GM12878 (cell line): ENCODE data around the gene ARFGAP3. TPM values are rescaled to one million over a fixed set of nuclear protein-coding genes. Genes with fewer than 3 reads are reported as not detected.
A peak's percentile ranks its signal among the peaks of the same experiment; 100 is the strongest.

Source experiments
- ATAC-seq: fragments of 200-7000 bp; cut with Tn5 transposase; 3 replicates; pipeline ENCODE4 v1.9.1; 2020; ENCODE audit warnings: mild to moderate bottlenecking, moderate library complexity
- BruUV-seq: library from RNA; stranded (reverse); fragments of 400-500 nt; replicated peaks from 2 replicates; lab custom pipeline; 2021; lab: Mats Ljungman, UMichigan
- CTCF ChIA-PET: fragments of 300-600 bp; sonication (Branson Sonifier 250); formaldehyde crosslinking; extraction: SDS; loops from one replicate; lab custom pipeline; 2021; ENCODE audit warnings: inconsistent platforms; lab: Yijun Ruan, JAX
- POLR2A ChIA-PET: fragments of 350-600 bp; formaldehyde crosslinking; extraction: SDS; loops from one replicate; lab custom pipeline; 2021; ENCODE audit warnings: inconsistent platforms; lab: Charles Lee
- RAD21 ChIA-PET: fragments of 300-600 bp; sonication (Branson Sonifier 250); formaldehyde crosslinking; loops from one replicate; lab custom pipeline; 2023; ENCODE audit warnings: antibody characterized with exemption; ENCODE audit not compliant: unreplicated experiment; lab: Charles Lee
- SMC1A ChIA-PET: fragments of 300-600 bp; sonication (Branson Sonifier 250); formaldehyde crosslinking; loops from one replicate; lab custom pipeline; 2023; ENCODE audit not compliant: unreplicated experiment, uncharacterized antibody; lab: Charles Lee
- DNase-seq: peaks from one replicate; pipeline ENCODE4 v3.0.0-alpha.2; 2011; ENCODE audit warnings: low read depth, low spot score
- FAIRE-seq: peaks from 3 replicates; lab custom pipeline; 2011; peaks lifted over from hg19 to GRCh38; lab: Jason Lieb, UNC
- H2AFZ ChIP-seq: 2 replicates; pipeline ENCODE4 v1.6.0; 2011; ENCODE audit warnings: low read depth, low read length, control low read depth; ENCODE audit not compliant: control insufficient read depth
- H3K27ac ChIP-seq: 2 replicates; pipeline ENCODE4 v1.5.1; 2011; ENCODE audit warnings: control low read depth; ENCODE audit not compliant: control insufficient read depth, insufficient read depth
- H3K27me3 ChIP-seq, 2 experiments: replicated peaks in 1 of 2; 2 replicates each; pipeline versions ENCODE4 v1.6.0 to v1.6.1; 2011; ENCODE audit warnings: low read length in 1 of 2; ENCODE audit not compliant: control insufficient read depth in 2 of 2, insufficient read depth in 2 of 2
- H3K36me3 ChIP-seq, 2 experiments: 2 replicates each; pipeline ENCODE4 v1.5.1; 2011; ENCODE audit warnings: low read length in 1 of 2; ENCODE audit not compliant: control insufficient read depth in 2 of 2, insufficient read depth in 2 of 2
- H3K4me1 ChIP-seq: 2 replicates; pipeline ENCODE4 v1.6.1; 2011; ENCODE audit warnings: mild to moderate bottlenecking, low read length, moderate library complexity, mixed read lengths; ENCODE audit not compliant: control insufficient read depth, insufficient read depth
- H3K4me2 ChIP-seq: 2 replicates; pipeline ENCODE4 v1.6.0; 2011; ENCODE audit warnings: control low read depth; ENCODE audit not compliant: control insufficient read depth, insufficient read depth
- H3K4me3 ChIP-seq: fragments of 200-600 bp; sonication (generic); 2 replicates; pipeline ENCODE4 v1.5.1; 2016
- H3K79me2 ChIP-seq: 2 replicates; pipeline ENCODE4 v1.6.0; 2011; ENCODE audit warnings: low read length; ENCODE audit not compliant: control insufficient read depth, insufficient read depth
- H3K9ac ChIP-seq: 2 replicates; pipeline ENCODE4 v1.8.0; 2011; ENCODE audit warnings: low read length, control low read depth, mixed read lengths; ENCODE audit not compliant: control insufficient read depth, insufficient read depth
- H3K9me3 ChIP-seq: replicated peaks from 3 replicates; pipeline ENCODE4 v1.5.1; 2011; ENCODE audit warnings: mild to moderate bottlenecking, low read length; ENCODE audit not compliant: control insufficient read depth, insufficient read depth
- H4K20me1 ChIP-seq: 2 replicates; pipeline ENCODE4 v1.6.0; 2011; ENCODE audit not compliant: control insufficient read depth, insufficient read depth
- FOXM1 ChIP-seq: IDR thresholded peaks from 2 replicates; pipeline ENCODE4 v1.6.1; 2012; ENCODE audit warnings: low read depth, mild to moderate bottlenecking, inconsistent platforms, low read length, moderate library complexity
- GABPA ChIP-seq: IDR thresholded peaks from 2 replicates; pipeline ENCODE4 v1.6.1; 2014; ENCODE audit warnings: antibody characterized with exemption, low read depth, mild to moderate bottlenecking, inconsistent platforms
- IRF4 ChIP-seq: IDR thresholded peaks from 2 replicates; pipeline ENCODE4 v1.6.1; 2011; ENCODE audit warnings: low read depth, low read length
- NBN ChIP-seq: fragments of 450-650 bp; IDR thresholded peaks from 2 replicates; pipeline ENCODE4 v1.6.1; 2016
- NFXL1 ChIP-seq: fragments of 450-650 bp; IDR thresholded peaks from 2 replicates; pipeline ENCODE4 v1.6.1; 2017; ENCODE audit warnings: antibody characterized with exemption, mild to moderate bottlenecking, borderline replicate concordance
- NRF1 ChIP-seq: conservative IDR thresholded peaks from 2 replicates; pipeline ENCODE4 v1.6.1; 2011; ENCODE audit warnings: mild to moderate bottlenecking, low read depth, low read length, improper control_type of control experiment
- RB1 ChIP-seq: fragments of 450-650 bp; formaldehyde crosslinking; IDR thresholded peaks from 2 replicates; pipeline ENCODE4 v1.6.1; 2017; ENCODE audit warnings: mild to moderate bottlenecking, borderline replicate concordance
- SP1 ChIP-seq: IDR thresholded peaks from one replicate; pipeline ENCODE4 v1.6.1; 2011; ENCODE audit warnings: low read depth, low read length
- SUZ12 ChIP-seq: fragments of 200-600 bp; sonication (generic); IDR thresholded peaks from one replicate; pipeline ENCODE4 v1.6.1; 2018; ENCODE audit warnings: antibody characterized with exemption, mild to moderate bottlenecking; ENCODE audit not compliant: unreplicated experiment
- WGBS: methylation state at CpG from one replicate; pipeline ENCODE4 v1.1.6; 2016; ENCODE audit warnings: low lambda C conversion rate; ENCODE audit not compliant: insufficient replicate concordance, insufficient coverage; ENCODE audit errors: missing lambda C conversion rate; 5-methylcytosine and 5-hydroxymethylcytosine counted together
- in situ Hi-C: fragments of 300-500 bp; cut with MboI; formaldehyde crosslinking; loops from 9 replicates; pipeline ENCODE4 v1.14.3; 2018; ENCODE audit warnings: mixed read lengths
- intact Hi-C: fragments of 100-400 bp; cut with micrococcal nuclease; formaldehyde crosslinking; loops from one replicate; pipeline ENCODE4 v1.14.2; 2022; ENCODE audit not compliant: unreplicated experiment
- polyA plus RNA-seq, 11 experiments: library from polyadenylated mRNA; depleted of rRNA in 4 of 11; unstranded in 6 of 11; stranded (reverse) in 5 of 11; fragments of >200 nt; fragmentation: Nextera tagmentation in 4 of 11; fragmentation: Illumina TruSeq in 1 of 11; extraction: Ambion mirVana in 4 of 11; extraction: Trizol in 1 of 11; gene quantifications; 1 replicate in 1 of 11; 2 replicates in 10 of 11; pipeline versions ENCODE4 v1.2.1 to v1.2.3, GENCODE V29; 2011 to 2016; ENCODE audit warnings: inconsistent platforms in 2 of 11, missing spikeins in 2 of 11, low read depth in 1 of 11
- total RNA-seq, 4 experiments: library from RNA; depleted of rRNA in 3 of 4; stranded (reverse); fragments of >200 nt in 3 of 4; fragmentation: Illumina TruSeq in 1 of 4; extraction: Trizol in 1 of 4; gene quantifications; 2 replicates each; pipeline versions ENCODE4 v1.2.1 to v1.2.3, GENCODE V29; 2013 to 2021
- TF ChIP-seq, protein P1 (sequence below): IDR thresholded peaks from 2 replicates; pipeline ENCODE4 v1.6.1; 2011; ENCODE audit warnings: low read depth, mild to moderate bottlenecking, low read length, moderate library complexity, borderline replicate concordance; ENCODE audit errors: extremely low read depth
- TF ChIP-seq, protein P2 (sequence below): IDR thresholded peaks from 2 replicates; pipeline ENCODE4 v1.6.1; 2011; ENCODE audit warnings: borderline replicate concordance, low read depth, mild to moderate bottlenecking, moderate library complexity, mixed read lengths, low read length; ENCODE audit not compliant: insufficient read depth; ENCODE audit errors: extremely low read length

ARFGAP3 gene
- total and polyA plus RNA-seq, 10 of the 15 experiments (the other 5 are each of a cell fraction or from before 2014, with no cell fraction given): 29.7 to 50.8 (median 39.5) TPM

DNA sequence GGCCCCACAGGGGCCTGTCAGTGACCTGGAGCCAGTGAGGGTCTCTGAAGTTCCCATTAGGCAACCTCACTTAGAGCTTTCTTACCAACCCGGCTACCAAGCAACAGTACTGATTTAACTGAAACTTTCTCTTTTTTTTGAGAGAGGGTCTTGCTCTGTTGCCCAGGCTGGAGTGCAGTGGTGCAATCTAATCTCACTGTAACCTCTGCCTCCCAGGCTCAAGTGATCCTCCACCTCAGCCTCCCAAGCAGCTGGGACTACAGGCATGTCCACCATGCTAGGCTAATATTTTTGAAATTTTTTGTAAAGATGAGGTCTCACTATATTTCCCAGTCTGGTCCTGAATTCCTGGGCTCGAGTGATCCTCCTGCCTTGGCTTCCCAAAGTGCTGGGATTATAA lies 42.5 kb downstream of the ARFGAP3 start:
- H3K4me3 ChIP-seq: no peak overlapping the region
- H3K9ac ChIP-seq: no peak overlapping the region
- H3K9me3 ChIP-seq: no peaks in the 10 kb centered on the region
- ChIA-PET POLR2A (interaction anchor here (0.5 kb wide), 1 partner anchor 46 kb away, joined by 4 read pairs; no protein-coding TSS in a partner anchor), SMC1A (interaction anchor here (0.9 to 2.0 kb wide), 3 partner anchors 19 to 215 kb away, joined by 3 to 5 read pairs (median 3); no protein-coding TSS in a partner anchor), RAD21 (interaction anchor here (0.6 kb wide), 1 partner anchor 30 kb away, joined by 3 read pairs; no protein-coding TSS in a partner anchor), CTCF (interaction anchor here (1.1 kb wide), 1 partner anchor 34 kb away, joined by 6 read pairs; no protein-coding TSS in a partner anchor)
- DNase-seq: no peak
- no TSS peak for BruUV-seq
- no peak overlapping the region for H2AFZ ChIP-seq
- no peak for FAIRE-seq
- intact Hi-C loops (no loop called here), in situ Hi-C loops (no loop called here)
- H3K4me2 ChIP-seq: no peak overlapping the region
- no peaks in the 10 kb centered on the region for H4K20me1 ChIP-seq
- ATAC-seq: no peak
- 98% methylated on average over 2 of the region's 2 CpGs for WGBS
- H3K27me3 ChIP-seq: no peaks in the 10 kb centered on the region
- no peak for TF ChIP-seq NFXL1
- TF ChIP-seq FOXM1: no peak
- TF ChIP-seq RB1: no peak
- TF ChIP-seq, protein P1, sequence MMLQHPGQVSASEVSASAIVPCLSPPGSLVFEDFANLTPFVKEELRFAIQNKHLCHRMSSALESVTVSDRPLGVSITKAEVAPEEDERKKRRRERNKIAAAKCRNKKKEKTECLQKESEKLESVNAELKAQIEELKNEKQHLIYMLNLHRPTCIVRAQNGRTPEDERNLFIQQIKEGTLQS: no peak
- no peak for TF ChIP-seq IRF4
- no peak for TF ChIP-seq NRF1
- TF ChIP-seq, protein P2, sequence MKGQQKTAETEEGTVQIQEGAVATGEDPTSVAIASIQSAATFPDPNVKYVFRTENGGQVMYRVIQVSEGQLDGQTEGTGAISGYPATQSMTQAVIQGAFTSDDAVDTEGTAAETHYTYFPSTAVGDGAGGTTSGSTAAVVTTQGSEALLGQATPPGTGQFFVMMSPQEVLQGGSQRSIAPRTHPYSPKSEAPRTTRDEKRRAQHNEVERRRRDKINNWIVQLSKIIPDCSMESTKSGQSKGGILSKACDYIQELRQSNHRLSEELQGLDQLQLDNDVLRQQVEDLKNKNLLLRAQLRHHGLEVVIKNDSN: no peak
- TF ChIP-seq NBN: no peak
- TF ChIP-seq SP1: no peak
- no peak for TF ChIP-seq GABPA
- TF ChIP-seq SUZ12: no peak
- H3K79me2 ChIP-seq: no peaks in the 10 kb centered on the region
- H3K36me3 ChIP-seq: peaks cover 3 to 7% of the 10 kb centered on the region in 2 experiments; a peak in 3 of 4 replicates
- H3K27ac ChIP-seq: peak overlapping the region; percentile 8; the same call in 1 of the 2 replicates
- 0 out of 2 replicates have a peak, but pooled peaks cover 3% of the 10 kb centered on the region for H3K4me1 ChIP-seq
